HepG2 (cell line): ENCODE data around the gene YAP1. TPM values are rescaled to one million over a fixed set of nuclear protein-coding genes. Genes with fewer than 3 reads are reported as not detected.

Source experiments
- AHR ChIP-seq: IDR thresholded peaks from 2 replicates; pipeline ENCODE4 v1.6.1; 2018; ENCODE audit warnings: missing genetic modification reagents, missing compliant biosample characterization
- DR1 ChIP-seq: sonication (generic); formaldehyde crosslinking; IDR thresholded peaks from 2 replicates; pipeline ENCODE4 v1.8.0; 2021; ENCODE audit warnings: mild to moderate bottlenecking, missing genetic modification reagents, inconsistent platforms
- ELK4 ChIP-seq: sonication (generic); formaldehyde crosslinking; IDR thresholded peaks from 2 replicates; pipeline ENCODE4 v1.9.0; 2021; ENCODE audit warnings: missing genetic modification reagents, borderline replicate concordance
- GATA4 ChIP-seq: sonication (generic); IDR thresholded peaks from 2 replicates; pipeline ENCODE4 v1.6.1; 2016; ENCODE audit warnings: antibody characterized with exemption, low read depth, borderline replicate concordance
- HNRNPH1 ChIP-seq: fragments of 200-400 bp; formaldehyde crosslinking; optimal IDR thresholded peaks from 2 replicates; pipeline ENCODE3; 2017; ENCODE audit warnings: mild to moderate bottlenecking, low read depth, low read length
- KLF11 ChIP-seq: IDR thresholded peaks from 2 replicates; pipeline ENCODE4 v1.6.1; 2016; ENCODE audit warnings: missing compliant biosample characterization
- MED13 ChIP-seq: sonication (generic); formaldehyde crosslinking; IDR thresholded peaks from 2 replicates; pipeline ENCODE4 v1.5.0; 2020; ENCODE audit warnings: missing genetic modification reagents
- NFIB ChIP-seq: sonication (generic); formaldehyde crosslinking; IDR thresholded peaks from 2 replicates; pipeline ENCODE4 v1.9.0; 2021; ENCODE audit warnings: missing genetic modification reagents, mild to moderate bottlenecking, borderline replicate concordance
- PATZ1 ChIP-seq: sonication (generic); formaldehyde crosslinking; IDR thresholded peaks from 2 replicates; pipeline ENCODE4 v1.4.0; 2020; ENCODE audit warnings: missing genetic modification reagents
- PAWR ChIP-seq: sonication (generic); formaldehyde crosslinking; IDR thresholded peaks from 2 replicates; pipeline ENCODE4 v1.4.0; 2020; ENCODE audit warnings: missing genetic modification reagents, mild to moderate bottlenecking, borderline replicate concordance
- TARDBP ChIP-seq: sonication (generic); formaldehyde crosslinking; IDR thresholded peaks from 2 replicates; pipeline ENCODE4 v1.8.0; 2022; ENCODE audit warnings: mild to moderate bottlenecking, missing genetic modification reagents
- ZBED4 ChIP-seq: sonication (generic); formaldehyde crosslinking; IDR thresholded peaks from 2 replicates; pipeline ENCODE4 v1.4.0; 2020; ENCODE audit warnings: missing genetic modification reagents, borderline replicate concordance
- ZBTB39 ChIP-seq: sonication (generic); formaldehyde crosslinking; IDR thresholded peaks from 2 replicates; pipeline ENCODE4 v1.5.0; 2020; ENCODE audit warnings: missing genetic modification reagents
- ZNF160 ChIP-seq: sonication (generic); formaldehyde crosslinking; IDR thresholded peaks from 2 replicates; pipeline ENCODE4 v1.8.0; 2022; ENCODE audit warnings: mild to moderate bottlenecking, inconsistent platforms, missing genetic modification reagents
- ZNF512B ChIP-seq: sonication (generic); formaldehyde crosslinking; IDR thresholded peaks from 2 replicates; pipeline ENCODE4 v1.5.1; 2020; ENCODE audit warnings: missing genetic modification reagents, mild to moderate bottlenecking, borderline replicate concordance
- ZNF552 ChIP-seq: sonication (generic); formaldehyde crosslinking; IDR thresholded peaks from 2 replicates; pipeline ENCODE4 v1.9.0; 2022; ENCODE audit warnings: missing genetic modification reagents, mild to moderate bottlenecking, borderline replicate concordance
- ZNF629 ChIP-seq: sonication (generic); formaldehyde crosslinking; conservative IDR thresholded peaks from 2 replicates; pipeline ENCODE4 v1.5.0; 2020; ENCODE audit warnings: missing genetic modification reagents
- polyA plus RNA-seq, 8 experiments: library from polyadenylated mRNA; depleted of rRNA in 3 of 8; stranded (reverse) in 7 of 8; unstranded in 1 of 8; fragments of >200 nt; fragmentation: Illumina TruSeq in 4 of 8; extraction: Trizol in 4 of 8; gene quantifications; 2 replicates each; pipeline versions ENCODE4 v1.2.1 to v1.2.3, GENCODE V29; 2011 to 2016; ENCODE audit warnings: low read depth in 4 of 8, missing spikeins in 1 of 8, mixed read lengths in 1 of 8; ENCODE audit not compliant: insufficient read depth in 1 of 8
- total RNA-seq, 5 experiments: library from RNA; depleted of rRNA; stranded (reverse); fragments of >200 nt; fragmentation: Illumina TruSeq; extraction: Trizol; gene quantifications; 2 replicates each; pipeline ENCODE4 v1.2.3, GENCODE V29; 2016; ENCODE audit warnings: low read depth in 1 of 5

YAP1 gene
- total and polyA plus RNA-seq, 2 of the 13 experiments (the other 11 are each of a cell fraction or from before 2014, with no cell fraction given), result 59.5 to 91.0 TPM

GRCh38 chr11:102177974-102178631, 67.9 kb downstream of the YAP1 start (continued):
- TF ChIP-seq ELK4 (CRISPR knock-in tag) (no peak), PATZ1 (CRISPR knock-in tag) (no peak), ZNF552 (CRISPR knock-in tag) (no peak), GATA4 (no peak), HNRNPH1 (no peak), PAWR (CRISPR knock-in tag) (no peak), ZBED4 (CRISPR knock-in tag) (no peak), ZNF629 (CRISPR knock-in tag) (peak; percentile 89), AHR (CRISPR knock-in tag) (no peak), ZBTB39 (no peak), ZNF160 (no peak), TARDBP (CRISPR knock-in tag) (peak; percentile 35; the same call in 1 of the 2 replicates), ZNF512B (CRISPR knock-in tag) (no peak), DR1 (no peak), MED13 (no peak), KLF11 (no peak), NFIB (CRISPR knock-in tag) (no peak)
